D721Med (cell line): ENCODE data around the gene PRPSAP1.

Experiments
- DNase-seq: peaks from one replicate; pipeline ENCODE4 v3.0.0; 2011; ENCODE audit warnings: low spot score; ENCODE audit not compliant: insufficient read length
- FAIRE-seq: peaks from 2 replicates; lab custom pipeline; 2011; peaks lifted over from hg19 to GRCh38; lab: Jason Lieb, UNC
- CTCF ChIP-seq: IDR thresholded peaks from 2 replicates; pipeline ENCODE4 v1.5.1; 2012; ENCODE audit warnings: mild to moderate bottlenecking, control low read depth; ENCODE audit not compliant: insufficient read depth; ENCODE audit errors: missing control alignments

The PRPSAP1 gene

GRCh38 chr17:76395980-76396379, 42.3 kb upstream of the PRPSAP1 start:
- no peak for FAIRE-seq
- no peak for TF ChIP-seq CTCF

GRCh38 chr17:76394166-76394565, 40.5 kb upstream of the PRPSAP1 start:
- FAIRE-seq: no peak
- DNase-seq: no peak
- TF ChIP-seq CTCF: no peak

More at GRCh38 chr17:76395980-76396379, 42.3 kb upstream of the PRPSAP1 start:
- DNase-seq: no peak

DNA sequence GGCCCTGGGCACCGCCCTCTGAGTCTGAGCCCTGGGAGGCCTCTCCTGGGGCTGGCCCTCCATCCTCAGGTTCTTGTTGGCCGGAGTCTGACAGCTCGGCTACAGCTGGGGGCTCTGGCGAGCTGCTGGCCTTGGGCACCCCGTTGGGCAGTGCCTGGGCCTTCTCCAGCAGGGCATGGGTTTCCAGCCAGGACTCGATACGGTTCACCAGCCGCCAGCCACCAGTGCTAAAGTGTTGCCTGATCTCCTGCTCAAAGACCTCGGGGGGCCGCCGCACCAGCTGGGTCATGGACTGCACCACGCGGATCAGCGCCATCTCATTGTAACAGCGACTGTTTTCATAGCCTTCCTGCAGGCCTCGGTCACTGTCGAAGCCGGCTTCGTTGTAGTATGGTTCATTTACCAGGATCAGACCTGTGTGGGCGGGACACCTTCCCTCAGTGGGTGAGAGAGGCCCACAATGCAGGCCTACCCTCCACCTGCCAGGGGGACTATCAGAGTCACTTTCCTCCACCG, 37.5 kb upstream of the PRPSAP1 start:
- TF ChIP-seq CTCF: no peak
- DNase-seq: no peak
- no peak for FAIRE-seq

- TF ChIP-seq CTCF: no peak
- DNase-seq: no peak
- FAIRE-seq: no peak
These were observed 36.3 kb upstream of the PRPSAP1 start for GRCh38 chr17:76390003-76390421.

- no peak for TF ChIP-seq CTCF
- FAIRE-seq: no peak
- no peak for DNase-seq
These were observed 35.5 kb upstream of the PRPSAP1 start for GRCh38 chr17:76388966-76389888.

GRCh38 chr17:76386966-76387765, 33.5 kb upstream of the PRPSAP1 start:
- FAIRE-seq (no peak), DNase-seq (no peak)
- TF ChIP-seq CTCF: no peak
